GM19240 (cell line): ENCODE measurements around the gene SLC46A3.
"Not testable (repeated sequence)": the region's sequence is repeated elsewhere in the genome, so short reads cannot be mapped to it uniquely, and the experiment has no call there.

ENCODE experiments used
- DNase-seq: peaks from one replicate; pipeline ENCODE4 v3.0.0; 2011; ENCODE audit warnings: low spot score; ENCODE audit not compliant: insufficient read length

Gene SLC46A3

DNA sequence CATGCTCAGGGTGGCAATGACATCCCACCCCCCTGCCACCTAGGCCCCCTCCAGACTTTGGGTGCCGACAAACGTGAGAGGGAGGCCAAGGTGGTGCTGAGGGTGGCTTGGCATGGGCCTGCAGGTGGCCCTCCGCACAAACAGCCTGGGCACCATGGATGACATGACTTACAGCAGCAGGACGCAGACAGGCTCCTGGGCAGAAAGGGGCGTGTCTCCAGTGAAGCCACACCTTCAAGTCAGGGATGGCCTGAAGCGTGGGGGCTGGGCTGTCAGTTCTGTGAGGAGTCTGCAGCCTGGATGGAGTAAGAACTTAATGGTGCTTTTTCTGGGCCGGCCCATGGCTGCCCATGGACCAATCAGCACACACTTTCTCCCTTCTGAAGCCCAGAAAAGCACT, 34.5 kb downstream of the SLC46A3 start:
- no peak for DNase-seq

DNA sequence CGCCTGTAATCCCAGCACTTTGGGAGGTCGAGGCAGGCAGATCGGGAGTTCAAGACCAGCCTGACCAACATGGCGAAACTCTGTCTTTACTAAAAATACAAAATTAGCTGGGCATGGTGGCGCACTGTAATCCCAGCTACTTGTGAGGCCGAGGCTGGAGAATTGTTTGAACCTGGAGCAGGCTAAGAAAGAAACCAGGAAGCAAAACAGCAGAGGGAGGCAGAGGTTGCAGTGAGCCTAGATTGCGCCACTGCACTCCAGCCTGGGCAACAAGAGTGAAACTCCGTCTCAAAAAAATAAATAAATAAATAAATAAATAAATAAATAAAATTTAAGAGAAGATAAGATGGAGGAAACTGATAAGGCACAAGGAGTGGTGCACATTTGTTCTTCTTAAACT, 35.6 kb downstream of the SLC46A3 start:
- DNase-seq = not testable (repeated sequence)

DNA sequence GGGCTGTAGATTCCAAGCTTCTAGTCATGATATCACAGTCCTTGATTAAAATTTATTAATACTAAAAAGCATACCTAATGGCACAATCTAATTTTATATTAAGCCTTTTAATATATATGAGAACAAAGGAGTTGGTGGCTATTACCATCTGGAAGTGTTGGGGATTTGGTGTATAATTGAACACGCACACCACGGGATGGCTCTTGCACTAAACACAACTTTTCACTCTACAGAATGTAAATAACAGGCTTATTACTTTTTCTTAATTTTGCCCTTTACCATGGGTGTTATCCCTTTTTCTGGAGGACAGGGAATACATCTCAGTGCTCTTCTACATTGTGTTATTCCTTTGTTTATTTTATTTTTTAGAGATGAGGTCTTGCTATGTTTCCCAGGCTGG, 38.2 kb downstream of the SLC46A3 start:
- DNase-seq = no peak

DNA sequence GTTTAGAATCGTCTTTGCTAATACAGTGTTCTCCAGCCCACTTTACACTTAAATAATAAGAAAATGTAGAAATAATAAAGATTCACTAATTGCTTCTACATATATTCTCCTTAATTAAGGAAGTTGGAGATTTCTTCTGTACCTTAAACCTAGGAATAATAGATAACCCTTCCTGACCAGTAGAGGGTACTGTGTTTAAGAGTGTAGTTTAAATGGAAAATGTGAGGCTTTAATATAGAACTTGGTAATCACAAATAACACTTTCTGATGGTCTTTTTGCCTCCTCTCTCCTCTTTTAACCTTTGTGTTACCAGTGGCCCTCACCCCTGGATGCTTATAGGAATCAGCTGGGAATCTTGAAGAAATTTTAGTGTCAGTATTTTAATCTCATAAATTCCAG, 39.1 kb downstream of the SLC46A3 start:
- DNase-seq = no peak

DNA sequence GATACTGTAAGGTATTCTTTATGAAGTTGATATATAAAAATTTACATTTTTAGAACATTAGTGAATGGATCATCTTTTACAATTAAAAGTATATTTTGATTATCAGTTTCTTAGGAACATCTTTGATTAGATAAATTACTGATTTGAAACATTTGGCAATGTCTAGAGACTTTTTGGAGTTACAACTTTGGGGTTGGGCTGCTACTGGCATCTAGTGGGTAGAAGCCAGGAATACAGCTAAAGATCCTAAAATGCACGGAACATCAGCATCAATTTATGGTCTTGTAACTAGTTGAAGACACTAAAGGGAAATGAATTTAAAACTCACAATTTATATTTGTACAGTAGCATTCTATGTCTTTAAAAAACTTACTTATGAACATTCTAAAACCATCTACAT, 40.0 kb downstream of the SLC46A3 start:
- DNase-seq = no peak

DNA sequence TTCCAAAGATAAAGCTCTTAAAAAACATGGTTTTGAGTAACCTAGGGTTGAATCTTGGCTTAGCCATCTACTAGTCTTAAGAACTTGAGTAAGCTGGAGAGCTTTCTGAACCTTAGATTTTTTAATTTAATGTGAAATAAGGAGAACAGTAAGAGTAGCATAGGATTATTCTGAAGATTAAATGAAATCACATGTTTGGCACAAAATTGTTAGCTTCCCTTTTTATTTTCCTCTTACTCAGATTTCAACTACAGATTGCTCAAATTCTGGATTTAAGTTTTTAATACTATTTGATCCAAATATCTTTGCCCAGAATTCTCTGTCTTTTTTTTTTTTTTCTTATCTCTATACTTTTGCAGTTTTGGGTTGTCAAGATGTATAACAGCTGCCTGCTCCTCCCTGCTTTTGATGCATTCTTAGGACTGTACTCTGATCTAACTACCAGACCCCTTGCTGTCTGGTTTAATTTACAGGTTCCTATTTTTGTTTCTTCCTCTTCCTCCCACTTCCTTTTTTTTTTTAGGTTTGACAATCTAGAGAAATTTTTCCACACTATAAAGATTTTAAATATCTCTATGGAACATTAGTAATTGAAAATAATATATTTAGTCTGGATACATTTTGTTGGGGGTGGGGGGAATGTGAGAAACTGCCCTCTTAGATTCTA, 47.5 kb downstream of the SLC46A3 start:
- no peak for DNase-seq

DNA sequence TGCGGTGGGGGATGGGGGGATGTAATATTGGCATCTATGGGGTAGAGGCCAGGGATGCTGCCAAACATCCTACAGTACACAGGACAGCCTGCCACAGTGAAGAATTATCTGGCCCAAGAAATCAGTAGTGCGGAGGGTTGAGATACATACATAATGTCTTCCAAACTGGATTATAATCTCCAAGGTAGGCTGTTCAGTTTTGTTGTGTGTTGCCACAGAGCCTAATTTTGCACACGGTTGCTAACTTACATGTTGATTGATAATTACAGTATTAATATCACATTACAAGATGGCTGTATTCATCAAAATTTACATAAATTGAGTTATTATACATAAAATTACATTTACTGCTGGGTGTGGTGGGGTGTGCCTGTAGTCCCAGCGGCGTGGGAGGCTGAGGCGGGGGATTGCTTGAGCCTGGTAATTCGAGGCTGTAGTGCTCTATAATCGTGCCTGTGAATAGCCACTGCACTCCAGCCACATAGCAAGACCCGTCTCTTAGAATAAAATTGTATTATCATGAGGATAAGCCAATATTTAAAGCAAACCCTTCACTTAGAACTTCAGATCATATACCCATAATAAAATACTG, 51.8 kb downstream of the SLC46A3 start:
- DNase-seq = no peak

DNA sequence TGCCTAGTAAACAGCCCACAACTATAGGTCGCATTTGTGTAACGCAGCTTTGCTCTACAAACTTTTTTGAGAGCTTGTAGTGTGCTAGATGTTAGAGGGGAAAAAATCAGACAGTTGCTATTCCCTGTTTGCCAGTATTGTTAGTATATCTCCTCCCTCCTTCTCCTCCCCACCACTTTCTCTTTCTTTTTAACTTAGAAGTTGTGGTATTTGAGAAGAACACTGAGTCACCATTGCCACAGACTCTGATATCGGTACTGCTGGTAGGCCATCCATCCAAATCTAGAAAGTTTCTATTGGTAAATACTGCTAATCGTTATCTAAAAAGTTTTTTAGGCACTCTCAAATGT, 59.2 kb downstream of the SLC46A3 start:
- DNase-seq = no peak

DNA sequence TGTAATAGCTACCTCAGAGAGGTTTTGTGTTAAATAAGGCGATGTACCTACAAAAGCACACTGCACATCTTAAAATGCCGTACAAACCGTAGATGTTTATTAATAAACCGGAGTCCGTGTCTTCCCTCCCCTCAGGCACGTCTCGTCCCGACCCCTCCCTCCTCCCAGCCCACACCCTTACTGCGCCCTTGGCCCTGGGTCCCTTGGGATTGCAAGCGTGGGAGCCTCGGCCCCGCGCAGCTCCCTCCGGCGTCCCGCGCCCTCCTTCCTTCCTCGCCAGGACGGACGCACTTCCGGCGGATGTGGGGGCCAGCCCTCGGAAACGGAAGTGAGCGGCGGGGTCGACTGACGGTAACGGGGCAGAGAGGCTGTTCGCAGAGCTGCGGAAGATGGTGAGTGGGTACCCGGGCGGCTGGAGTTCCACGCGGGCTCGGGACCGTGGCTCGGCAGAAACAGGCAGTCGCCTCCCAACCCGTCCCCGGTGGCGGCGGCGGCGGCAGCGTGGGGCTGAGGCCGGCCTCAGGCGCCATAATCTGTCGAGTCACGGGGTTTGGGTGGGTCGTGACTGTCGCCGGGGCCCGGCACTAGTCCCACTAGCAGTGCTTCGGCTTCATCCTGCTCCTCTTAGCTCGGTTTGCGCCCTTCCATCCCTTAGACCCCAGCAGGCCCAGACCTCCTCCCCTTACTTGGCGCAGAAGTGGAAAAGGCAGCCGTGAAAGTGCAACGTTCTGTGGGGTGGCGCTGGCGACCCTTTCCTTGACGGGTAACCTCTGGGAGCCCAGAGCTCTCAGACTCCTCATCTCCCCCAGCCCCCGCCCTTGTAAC, 59.8 kb downstream of the SLC46A3 start, which contains the start of gene POMP:
POMP (plus strand) TSS at position 335 of the 825 bp plus-strand sequence; CDS start at position 390, 55 bp downstream.
- DNase-seq = peak; percentile 63

DNA sequence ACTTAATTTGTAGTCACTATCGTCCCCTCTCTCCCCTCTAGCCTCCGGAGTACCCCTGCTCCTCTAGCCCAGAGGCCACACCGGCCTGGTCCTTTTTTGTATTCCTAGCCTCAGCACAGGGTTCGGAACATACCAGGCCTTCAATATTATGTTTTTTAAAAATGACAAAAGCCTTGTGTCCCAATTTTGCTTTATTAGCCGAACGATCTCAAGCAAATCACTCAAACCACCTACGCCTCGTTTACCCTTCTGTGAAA, 60.3 kb downstream of the SLC46A3 start:
- DNase-seq = no peak

DNA sequence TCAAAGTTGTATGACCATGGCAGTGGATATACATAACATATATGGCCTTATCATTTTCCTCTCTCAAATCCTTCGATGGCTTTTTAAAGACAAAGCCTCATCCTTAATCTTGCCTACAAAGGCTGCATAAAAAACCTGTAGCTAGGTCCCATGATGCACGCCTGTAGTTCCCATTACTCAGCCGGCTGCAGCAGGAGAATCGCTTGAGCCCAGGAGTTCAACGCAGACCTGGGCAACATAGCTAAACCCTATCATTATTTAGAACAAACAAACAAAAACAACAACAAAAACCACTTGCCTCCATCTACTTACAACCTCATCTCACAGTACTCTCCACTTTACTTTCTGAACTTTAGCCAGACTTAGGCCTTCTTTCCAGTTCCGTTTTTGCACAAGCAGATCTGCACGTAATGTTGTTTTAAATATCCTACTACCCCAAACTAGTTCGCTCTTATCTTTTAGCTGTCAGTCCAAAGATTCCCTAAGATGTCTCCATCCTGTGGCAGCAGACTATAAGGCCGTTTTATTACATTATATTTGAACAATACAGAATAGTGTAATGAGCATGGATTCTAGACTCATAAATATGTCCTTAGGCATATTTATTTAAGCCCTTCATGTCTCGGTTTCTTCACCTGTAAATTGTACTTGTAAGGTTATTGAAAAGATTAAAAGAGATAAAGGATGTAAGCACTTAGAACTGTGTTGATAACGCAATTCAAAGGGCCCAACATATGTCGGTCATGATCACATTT, 60.8 kb downstream of the SLC46A3 start:
- no peak for DNase-seq

DNA sequence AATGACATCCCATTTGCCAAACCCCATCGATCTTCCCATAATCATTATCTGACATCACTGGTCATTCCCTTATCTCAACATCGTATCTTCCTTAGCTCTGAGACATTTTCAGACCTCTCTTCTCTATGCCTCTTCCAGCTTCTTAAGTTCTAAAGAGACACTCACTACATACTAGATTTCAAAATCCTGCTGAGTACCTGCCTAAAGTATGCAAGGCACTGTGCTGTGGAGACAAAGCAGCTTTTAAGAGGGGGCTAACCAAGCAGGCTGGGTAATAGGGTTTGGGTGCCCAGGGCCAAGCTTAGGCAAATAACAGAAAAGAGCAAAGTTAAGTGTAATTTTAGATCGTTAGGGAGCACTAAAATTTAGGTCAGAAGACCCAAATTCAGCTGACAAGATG, 63.2 kb downstream of the SLC46A3 start:
- DNase-seq = no peak

DNA sequence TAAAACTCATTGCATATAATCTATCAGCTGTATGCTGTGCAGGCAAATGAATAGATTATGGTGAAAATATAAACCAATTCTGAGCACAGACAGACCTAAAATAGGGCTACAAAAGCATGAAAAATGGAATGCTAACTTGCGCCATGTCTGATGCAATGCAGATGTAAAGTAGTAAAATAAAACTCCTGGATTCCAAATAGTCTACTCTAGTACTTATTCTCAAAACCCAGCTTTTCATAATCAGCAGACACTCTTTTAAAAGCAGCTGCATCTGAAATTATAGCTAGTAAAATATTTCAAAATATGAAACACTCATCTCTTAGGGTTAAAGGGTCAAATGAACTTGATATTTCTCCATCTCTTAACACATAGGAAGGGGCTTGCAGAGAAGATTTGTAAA, 64.5 kb downstream of the SLC46A3 start:
- no peak for DNase-seq

DNA sequence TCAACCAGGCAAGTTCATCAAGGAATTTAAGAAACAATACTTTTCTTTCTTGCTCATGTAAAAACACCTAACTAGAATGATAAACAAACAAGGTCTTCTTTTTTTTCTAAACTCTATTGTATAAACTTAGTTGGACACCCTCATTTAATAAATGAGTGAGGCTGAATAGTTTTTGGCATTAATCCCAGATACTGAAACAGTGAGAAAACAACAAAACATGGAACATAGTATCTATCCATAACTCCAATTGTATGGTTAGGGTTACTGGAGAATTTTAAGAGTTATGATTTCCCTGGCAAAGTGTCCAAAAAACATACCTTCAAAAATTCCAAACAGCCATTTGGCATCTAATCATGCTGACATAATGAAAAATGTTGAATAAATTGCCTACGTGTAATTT, 65.7 kb downstream of the SLC46A3 start:
- DNase-seq = no peak

DNA sequence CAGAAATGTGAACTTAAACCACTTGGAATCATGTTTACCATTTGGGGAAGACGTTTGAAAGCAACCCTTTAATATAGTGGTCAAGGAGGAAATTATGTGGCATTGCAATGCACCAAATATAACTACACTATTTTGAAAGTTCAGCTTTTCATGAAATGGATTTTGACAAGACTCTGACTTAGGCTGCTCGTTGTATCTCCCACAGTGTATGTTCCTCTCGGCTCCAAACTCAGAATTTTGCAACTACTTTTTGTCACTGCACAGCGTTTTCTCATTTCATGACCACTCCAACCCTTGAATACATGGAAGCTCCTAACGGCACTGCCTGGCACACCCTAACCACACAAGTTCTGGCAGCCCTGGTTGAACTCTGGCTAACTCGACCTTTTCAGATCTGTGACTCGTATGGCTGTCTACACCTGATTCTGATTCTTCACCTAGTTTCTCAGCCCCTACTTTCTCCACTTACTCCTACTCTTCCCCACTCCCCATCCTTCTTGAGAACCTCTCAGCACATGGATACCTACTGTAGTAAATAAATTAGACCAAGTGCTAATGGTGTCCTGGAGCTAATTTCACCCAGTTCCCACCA, 66.9 kb downstream of the SLC46A3 start:
- no peak for DNase-seq

DNA sequence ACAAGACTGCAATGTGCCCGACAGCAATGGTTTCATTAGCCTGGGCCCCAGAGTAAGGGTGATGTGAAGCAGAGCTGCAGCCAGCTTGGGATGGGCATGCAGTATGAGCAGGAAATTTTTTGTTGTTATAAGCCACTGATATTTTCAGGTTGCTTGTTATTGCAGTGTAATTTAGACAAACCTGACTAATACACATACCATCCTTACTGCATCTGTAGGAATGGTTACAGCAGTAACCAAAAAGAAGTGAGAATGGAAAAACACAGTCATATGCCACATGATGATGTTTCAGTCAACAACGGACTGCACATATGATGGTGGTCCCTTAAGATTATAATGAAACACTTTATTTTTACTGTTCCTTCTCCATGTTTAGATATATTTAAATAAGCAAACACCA, 68.5 kb downstream of the SLC46A3 start:
- no peak for DNase-seq
